Endothelial cell of umbilical vein (primary cell): ENCODE results near the gene SNX2.

Experiments
- CTCF ChIP-seq, 2 donors: IDR thresholded peaks; 1 replicate in 1 of 2; 2 replicates in 1 of 2; pipeline ENCODE4 v1.5.1; 2011; ENCODE audit warnings: low read length in 2 of 2, mild to moderate bottlenecking in 2 of 2, moderate library complexity in 2 of 2, control low read depth in 1 of 2, inconsistent platforms in 1 of 2, low read depth in 1 of 2; ENCODE audit not compliant: insufficient read depth in 1 of 2; ENCODE audit errors: extremely low read depth in 1 of 2
- EZH2 ChIP-seq: IDR thresholded peaks from 2 replicates; pipeline ENCODE4 v1.6.1; 2012; ENCODE audit warnings: borderline replicate concordance, low read depth, mild to moderate bottlenecking, moderate library complexity, low read length, inconsistent platforms; ENCODE audit not compliant: severe bottlenecking
- POLR2A ChIP-seq: IDR thresholded peaks from 2 replicates; pipeline ENCODE4 v1.6.1; 2012; ENCODE audit warnings: low read depth, mild to moderate bottlenecking, control low read depth, low read length
- POLR2AphosphoS5 ChIP-seq: IDR thresholded peaks from 2 replicates; pipeline ENCODE4 v1.6.1; 2012; ENCODE audit warnings: low read depth, mild to moderate bottlenecking, control low read depth, low read length, moderate library complexity; ENCODE audit not compliant: insufficient read depth

GRCh38 chr5:122745597-122745996, 29.3 kb upstream of the SNX2 start:
- TF ChIP-seq EZH2 (no peak), CTCF (IDR thresholded peaks at IDR 0.05; ENCODE audit: extremely low read depth in 1 of 2, insufficient read depth in 1 of 2, low read depth in 1 of 2, low read length in 2 of 2) (no peak), POLR2AphosphoS5 (no peak), POLR2A (no peak)
